ENCODE data around the gene ZNF24. TPM values are rescaled to one million over a fixed set of nuclear protein-coding genes. Genes with fewer than 3 reads are reported as not detected.

ZNF24 gene
- total RNA-seq, 2 experiments from 2014 or later, result 46.8 to 47.8 TPM

GRCh38 chr18:35326695-35327387, 17.4 kb downstream of the ZNF24 start:
- no peak for DNase-seq
- peaks cover 3% of the 10 kb centered on the region for H3K9me3 Mint-ChIP-seq
- intact Hi-C loops (cut with micrococcal nuclease), result no loop called here
- peaks cover 3% of the 10 kb centered on the region for H3K4me1 Mint-ChIP-seq (ENCODE audit: low read depth)
- CTCF ChIA-PET, result no interaction called here
- H3K4me3 Mint-ChIP-seq, result no peak overlapping the region
- H3K36me3 Mint-ChIP-seq (ENCODE audit: low read depth), result peaks cover 2% of the 10 kb centered on the region
- H3K27me3 Mint-ChIP-seq (ENCODE audit: low read depth), result no peaks in the 10 kb centered on the region
- H3K27ac Mint-ChIP-seq, result peak overlapping the region; percentile 30

- Mint-ChIP-seq H3K27me3 (ENCODE audit: low read depth) (no peaks in the 10 kb centered on the region), H3K36me3 (ENCODE audit: low read depth) (peaks cover 2% of the 10 kb centered on the region), H3K27ac (no peak overlapping the region), H3K4me1 (ENCODE audit: low read depth) (peaks cover 3% of the 10 kb centered on the region), H3K4me3 (no peak overlapping the region), H3K9me3 (peaks cover 3% of the 10 kb centered on the region)
- intact Hi-C loops (cut with micrococcal nuclease), result no loop called here
- CTCF ChIA-PET, result no interaction called here
- DNase-seq, result no peak
These were observed 19.1 kb downstream of the ZNF24 start for GRCh38 chr18:35324926-35325655.

GRCh38 chr18:35322486-35323458, 21.4 kb downstream of the ZNF24 start:
- Mint-ChIP-seq H3K36me3 (ENCODE audit: low read depth) (peaks cover 2% of the 10 kb centered on the region), H3K4me3 (no peak overlapping the region), H3K27me3 (ENCODE audit: low read depth) (no peaks in the 10 kb centered on the region), H3K4me1 (ENCODE audit: low read depth) (peaks cover 3% of the 10 kb centered on the region), H3K27ac (no peak overlapping the region), H3K9me3 (no peaks in the 10 kb centered on the region)
- CTCF ChIA-PET, result interaction anchor here (0.7 to 1.1 kb wide), 2 partner anchors 33 to 1237 kb away, joined by 3 read pairs; partner anchors contain the start of gene ZSCAN30
- intact Hi-C loops (cut with micrococcal nuclease), result no loop called here
- no peak for DNase-seq

GRCh38 chr18:35311496-35311895, 32.7 kb downstream of the ZNF24 start:
- Mint-ChIP-seq H3K4me1 (ENCODE audit: low read depth) (no peaks in the 10 kb centered on the region), H3K9me3 (peaks cover 66% of the 10 kb centered on the region), H3K4me3 (no peak overlapping the region), H3K27ac (no peak overlapping the region), H3K36me3 (ENCODE audit: low read depth) (peaks cover 33% of the 10 kb centered on the region), H3K27me3 (ENCODE audit: low read depth) (no peaks in the 10 kb centered on the region)
- intact Hi-C loops (cut with micrococcal nuclease), result no loop called here
- DNase-seq, result no peak
- CTCF ChIA-PET, result interaction anchor here (0.8 kb wide), 1 partner anchor 13 kb away, joined by 4 read pairs; no protein-coding TSS in a partner anchor

GRCh38 chr18:35306588-35307250, 37.5 kb downstream of the ZNF24 start:
- no peak overlapping the region for H3K4me3 Mint-ChIP-seq
- H3K27ac Mint-ChIP-seq, result no peak overlapping the region
- no peaks in the 10 kb centered on the region for H3K27me3 Mint-ChIP-seq (ENCODE audit: low read depth)
- peaks cover 75% of the 10 kb centered on the region for H3K36me3 Mint-ChIP-seq (ENCODE audit: low read depth)
- CTCF ChIA-PET, result no interaction called here
- no peak for DNase-seq
- no peaks in the 10 kb centered on the region for H3K4me1 Mint-ChIP-seq (ENCODE audit: low read depth)
- peaks cover 73% of the 10 kb centered on the region for H3K9me3 Mint-ChIP-seq
- intact Hi-C loops (cut with micrococcal nuclease), result loop anchor here (5.0 kb wide), 1 partner anchor 39 kb away; no protein-coding TSS in a partner anchor

GRCh38 chr18:35303610-35304009, 40.6 kb downstream of the ZNF24 start:
- intact Hi-C loops (cut with micrococcal nuclease), result no loop called here
- Mint-ChIP-seq H3K4me3 (no peak overlapping the region), H3K27ac (no peak overlapping the region), H3K4me1 (ENCODE audit: low read depth) (no peaks in the 10 kb centered on the region), H3K9me3 (peaks cover 65% of the 10 kb centered on the region), H3K36me3 (ENCODE audit: low read depth) (peaks cover 93% of the 10 kb centered on the region), H3K27me3 (ENCODE audit: low read depth) (no peaks in the 10 kb centered on the region)
- no peak for DNase-seq
- CTCF ChIA-PET, result no interaction called here

- H3K9me3 Mint-ChIP-seq, result peaks cover 22% of the 10 kb centered on the region
These were observed 48.2 kb downstream of the ZNF24 start for GRCh38 chr18:35296060-35296459.

GRCh38 chr18:35291166-35291565, 53.1 kb downstream of the ZNF24 start:
- peak overlapping the region; percentile 1 for H3K27ac Mint-ChIP-seq
- CTCF ChIA-PET, result no interaction called here
- peaks cover 2% of the 10 kb centered on the region for H3K27me3 Mint-ChIP-seq (ENCODE audit: low read depth)
- intact Hi-C loops (cut with micrococcal nuclease), result loop anchor here (2.0 to 5.0 kb wide), 6 partner anchors 206 to 430 kb away; partner anchors contain the start of genes GALNT1 and INO80C
- H3K4me1 Mint-ChIP-seq (ENCODE audit: low read depth), result peaks cover 48% of the 10 kb centered on the region
- peaks cover 3% of the 10 kb centered on the region for H3K9me3 Mint-ChIP-seq
- peaks cover 49% of the 10 kb centered on the region for H3K36me3 Mint-ChIP-seq (ENCODE audit: low read depth)
- peak overlapping the region; percentile 96 for H3K4me3 Mint-ChIP-seq
- DNase-seq, result no peak

More at GRCh38 chr18:35296060-35296459, 48.2 kb downstream of the ZNF24 start:
- H3K36me3 Mint-ChIP-seq (ENCODE audit: low read depth), result peaks cover 75% of the 10 kb centered on the region
- H3K27me3 Mint-ChIP-seq (ENCODE audit: low read depth), result no peaks in the 10 kb centered on the region
- intact Hi-C loops (cut with micrococcal nuclease), result no loop called here
- H3K4me1 Mint-ChIP-seq (ENCODE audit: low read depth), result peaks cover 24% of the 10 kb centered on the region
- no peak overlapping the region for H3K4me3 Mint-ChIP-seq
- CTCF ChIA-PET, result no interaction called here
- no peak for DNase-seq
- H3K27ac Mint-ChIP-seq, result no peak overlapping the region

GRCh38 chr18:35290094-35290735, 54.0 kb downstream of the ZNF24 start, which contains the start of gene ZSCAN30:
ZSCAN30 (minus strand) TSS chr18:35290229; CDS start chr18:35264352, 25,877 bp downstream.
- Mint-ChIP-seq H3K4me3 (peak within 1 kb of the TSS; percentile 96), H3K36me3 (ENCODE audit: low read depth) (peaks cover 45% of the 10 kb centered on the region), H3K27ac (peak within 1 kb of the TSS; percentile 97), H3K27me3 (ENCODE audit: low read depth) (peaks cover 2% of the 10 kb centered on the region), H3K9me3 (peaks cover 9% of the 10 kb centered on the region), H3K4me1 (ENCODE audit: low read depth) (peaks cover 48% of the 10 kb centered on the region)
- CTCF ChIA-PET, result interaction anchor here (0.9 kb wide), 1 partner anchor 32 kb away, joined by 3 read pairs; no protein-coding TSS in a partner anchor
- intact Hi-C loops (cut with micrococcal nuclease), result loop anchor here (1.0 to 5.0 kb wide), 12 partner anchors 23 to 682 kb away; partner anchors contain the start of genes GALNT1, INO80C, RMP24 and ZNF24
- peak; percentile 96 for DNase-seq

- intact Hi-C loops (cut with micrococcal nuclease), result loop anchor here (1.0 to 5.0 kb wide), 12 partner anchors 22 to 683 kb away; partner anchors contain the start of genes GALNT1, INO80C, RMP24 and ZNF24
- H3K4me1 Mint-ChIP-seq (ENCODE audit: low read depth), result peaks cover 46% of the 10 kb centered on the region
- peaks cover 40% of the 10 kb centered on the region for H3K36me3 Mint-ChIP-seq (ENCODE audit: low read depth)
- H3K27me3 Mint-ChIP-seq (ENCODE audit: low read depth), result peaks cover 2% of the 10 kb centered on the region
- H3K4me3 Mint-ChIP-seq, result peak overlapping the region; percentile 96
- peaks cover 9% of the 10 kb centered on the region for H3K9me3 Mint-ChIP-seq
- CTCF ChIA-PET, result interaction anchor here (0.9 to 1.2 kb wide), 2 partner anchors 32 to 47 kb away, joined by 3 to 4 read pairs; no protein-coding TSS in a partner anchor
- peak; percentile 51 for DNase-seq
- H3K27ac Mint-ChIP-seq, result peak overlapping the region; percentile 97
These were observed 54.5 kb downstream of the ZNF24 start for GRCh38 chr18:35289727-35290093.

- intact Hi-C loops (cut with micrococcal nuclease), result no loop called here
- Mint-ChIP-seq H3K27me3 (ENCODE audit: low read depth) (peaks cover 2% of the 10 kb centered on the region), H3K4me3 (peak overlapping the region; percentile 96), H3K4me1 (ENCODE audit: low read depth) (peaks cover 46% of the 10 kb centered on the region), H3K27ac (peak overlapping the region; percentile 97), H3K36me3 (ENCODE audit: low read depth) (peaks cover 36% of the 10 kb centered on the region), H3K9me3 (peaks cover 9% of the 10 kb centered on the region)
- DNase-seq, result no peak
- CTCF ChIA-PET, result interaction anchor here (0.9 to 1.2 kb wide), 2 partner anchors 11 to 47 kb away, joined by 4 to 5 read pairs; no protein-coding TSS in a partner anchor
These were observed 54.9 kb downstream of the ZNF24 start for GRCh38 chr18:35289293-35289692.

All from activated naive CD4-positive, alpha-beta T cell treated with anti-CD3 and anti-CD28 coated beads for 36 hours (primary cell).